HEK293 (cell line): Measurements from ENCODE around the gene ITGAL.
A peak's percentile ranks its signal among the peaks of the same experiment; 100 is the strongest.

ENCODE experiments used
- CTCF ChIA-PET: fragments of 350-600 bp; formaldehyde crosslinking; extraction: SDS; loops from one replicate; lab custom pipeline; 2021; ENCODE audit warnings: antibody characterized with exemption; lab: Yijun Ruan, JAX
- POLR2A ChIA-PET: fragments of 300-600 bp; formaldehyde crosslinking; extraction: SDS; loops from one replicate; lab custom pipeline; 2020; ENCODE audit warnings: antibody characterized with exemption, inconsistent platforms; lab: Yijun Ruan, JAX
- H3K27ac ChIP-seq: fragments of 200-500 bp; sonication (Bioruptor generic); 2 replicates; pipeline ENCODE4 v1.5.1; 2014; ENCODE audit warnings: low read depth, low read length, control low read depth, inconsistent platforms; ENCODE audit errors: extremely low read depth
- H3K36me3 ChIP-seq, 2 experiments: fragments of 200-500 bp in 1 of 2; sonication (Bioruptor generic) in 1 of 2; 1 replicate in 1 of 2; 2 replicates in 1 of 2; pipeline ENCODE4 v1.5.1; 2014 to 2017; ENCODE audit warnings: inconsistent platforms in 2 of 2, low read length in 2 of 2; ENCODE audit not compliant: control insufficient read depth in 2 of 2, insufficient read depth in 1 of 2
- H3K4me1 ChIP-seq: fragments of 200-500 bp; sonication (Bioruptor generic); 2 replicates; pipeline ENCODE4 v1.5.1; 2014; ENCODE audit warnings: mild to moderate bottlenecking, low read length, inconsistent platforms; ENCODE audit not compliant: control insufficient read depth, insufficient read depth
- H3K4me3 ChIP-seq: 2 replicates; pipeline ENCODE4 v1.5.1; 2011; ENCODE audit warnings: low read depth, mild to moderate bottlenecking, control low read depth, low read length, moderate library complexity
- H3K9me3 ChIP-seq: fragments of 200-500 bp; sonication (Bioruptor generic); 2 replicates; pipeline ENCODE4 v1.5.1; 2014; ENCODE audit warnings: low read depth, low read length, inconsistent platforms; ENCODE audit not compliant: control insufficient read depth, insufficient read depth
- HOXA7 ChIP-seq: sonication (generic); formaldehyde crosslinking; IDR thresholded peaks from 2 replicates; pipeline ENCODE4 v1.8.1; 2022; ENCODE audit warnings: missing genetic modification reagents, borderline replicate concordance
- KLF10 ChIP-seq: fragments of 450-650 bp; IDR thresholded peaks from 2 replicates; pipeline ENCODE4 v1.5.1; 2018; ENCODE audit warnings: missing biosample characterization, mild to moderate bottlenecking, missing genetic modification characterization
- MYNN ChIP-seq: fragments of 450-650 bp; formaldehyde crosslinking; IDR thresholded peaks from 2 replicates; pipeline ENCODE4 v1.5.1; 2016; ENCODE audit warnings: missing biosample characterization, missing genetic modification characterization, borderline replicate concordance
- OSR2 ChIP-seq: fragments of 450-650 bp; formaldehyde crosslinking; IDR thresholded peaks from 2 replicates; pipeline ENCODE4 v1.5.1; 2016; ENCODE audit warnings: missing biosample characterization, missing genetic modification characterization
- OVOL3 ChIP-seq: fragments of 450-650 bp; formaldehyde crosslinking; IDR thresholded peaks from 2 replicates; pipeline ENCODE4 v1.5.1; 2016; ENCODE audit warnings: missing biosample characterization, missing genetic modification characterization
- PATZ1 ChIP-seq: fragments of 450-650 bp; formaldehyde crosslinking; IDR thresholded peaks from 2 replicates; pipeline ENCODE4 v1.5.1; 2016; ENCODE audit warnings: missing biosample characterization, missing genetic modification characterization
- PRDM1 ChIP-seq: fragments of 450-650 bp; formaldehyde crosslinking; IDR thresholded peaks from 2 replicates; pipeline ENCODE4; 2016; ENCODE audit warnings: missing biosample characterization, missing genetic modification characterization
- PRDM10 ChIP-seq: fragments of 450-650 bp; formaldehyde crosslinking; IDR thresholded peaks from 2 replicates; pipeline ENCODE4 v1.5.1; 2016; ENCODE audit warnings: missing biosample characterization, missing genetic modification characterization
- SALL2 ChIP-seq: fragments of 450-650 bp; formaldehyde crosslinking; IDR thresholded peaks from 2 replicates; pipeline ENCODE4 v1.5.0; 2017; ENCODE audit warnings: missing biosample characterization, mild to moderate bottlenecking, missing genetic modification characterization, borderline replicate concordance
- YY1 ChIP-seq: fragments of 450-650 bp; formaldehyde crosslinking; IDR thresholded peaks from 2 replicates; pipeline ENCODE4 v1.5.1; 2018; ENCODE audit warnings: missing biosample characterization, missing genetic modification characterization
- YY2 ChIP-seq: fragments of 450-650 bp; formaldehyde crosslinking; IDR thresholded peaks from 2 replicates; pipeline ENCODE4 v1.5.1; 2016; ENCODE audit warnings: missing biosample characterization, missing genetic modification characterization
- ZBTB8A ChIP-seq: fragments of 450-650 bp; formaldehyde crosslinking; IDR thresholded peaks from 2 replicates; pipeline ENCODE4 v1.5.1; 2016; ENCODE audit warnings: missing biosample characterization, missing genetic modification characterization
- ZNF155 ChIP-seq: fragments of 450-650 bp; formaldehyde crosslinking; IDR thresholded peaks from 2 replicates; pipeline ENCODE4 v1.5.1; 2016; ENCODE audit warnings: missing biosample characterization, missing genetic modification characterization
- ZNF274 ChIP-seq, 2 experiments: fragments of 200-500 bp in 1 of 2; fragments of 450-650 bp in 1 of 2; sonication (Bioruptor generic) in 1 of 2; formaldehyde crosslinking in 1 of 2; IDR thresholded peaks; 2 replicates each; pipeline versions ENCODE4 v1.5.1 to v1.6.1; 2014 to 2016; ENCODE audit warnings: borderline replicate concordance in 1 of 2, inconsistent platforms in 1 of 2, low read length in 1 of 2, missing biosample characterization in 1 of 2, missing genetic modification characterization in 1 of 2
- ZNF621 ChIP-seq: fragments of 450-650 bp; formaldehyde crosslinking; IDR thresholded peaks from 2 replicates; pipeline ENCODE4 v1.5.1; 2017; ENCODE audit warnings: missing biosample characterization, missing genetic modification characterization
- ZNF624 ChIP-seq: fragments of 450-650 bp; formaldehyde crosslinking; IDR thresholded peaks from 2 replicates; pipeline ENCODE4 v1.5.1; 2017; ENCODE audit warnings: missing biosample characterization, missing genetic modification characterization
- TF ChIP-seq, protein P1 (sequence below): fragments of 450-650 bp; IDR thresholded peaks from 2 replicates; pipeline ENCODE4 v1.5.1; 2018; ENCODE audit warnings: missing biosample characterization, mild to moderate bottlenecking, missing genetic modification characterization
- TF ChIP-seq, protein P2 (sequence below): fragments of 450-650 bp; formaldehyde crosslinking; IDR thresholded peaks from 2 replicates; pipeline ENCODE4 v1.5.1; 2016; ENCODE audit warnings: missing biosample characterization, missing genetic modification characterization
- TF ChIP-seq, protein P3 (sequence below): fragments of 450-650 bp; formaldehyde crosslinking; IDR thresholded peaks from 2 replicates; pipeline ENCODE4 v1.5.1; 2016; ENCODE audit warnings: missing biosample characterization, missing genetic modification characterization, low read depth

Gene ITGAL

GRCh38 chr16:30447512-30448226 is 24.9 kb upstream of the ITGAL start:
- Histone ChIP-seq H3K9me3 (no peaks in the 10 kb centered on the region), H3K4me3 (no peak overlapping the region), H3K4me1 (peaks cover 3% of the 10 kb centered on the region; the same call in 1 of the 2 replicates), H3K36me3 (peaks cover 0 to 22% of the 10 kb centered on the region in 2 experiments; a peak in 2 of 3 replicates)
- ChIA-PET POLR2A (interaction anchor here (0.7 to 1.4 kb wide), 2 partner anchors 33 to 125 kb away, joined by 4 read pairs; no protein-coding TSS in a partner anchor), CTCF (interaction anchor here (0.5 to 3.8 kb wide), 11 partner anchors 12 to 202 kb away, joined by 3 to 39 read pairs (median 4); partner anchors contain the start of genes DCTPP1 and ZNF771)
- TF ChIP-seq PRDM1: peak; percentile 54
- TF ChIP-seq ZNF274 (IDR thresholded peaks at IDR 0.05; ENCODE audit: low read length): no peak
- no peak for TF ChIP-seq ZNF274 (tag by site-specific recombination; IDR thresholded peaks at IDR 0.05; ENCODE audit: borderline replicate concordance)
- no peak for TF ChIP-seq PATZ1 (tag by site-specific recombination)
- TF ChIP-seq KLF10 (tag by site-specific recombination): no peak
- TF ChIP-seq, all 188 proteins: peak for 1
- no peak overlapping the region for H3K27ac ChIP-seq

- POLR2A ChIA-PET: interaction anchor here (0.7 kb wide), 1 partner anchor 76 kb away, joined by 5 read pairs; no protein-coding TSS in a partner anchor
- H3K4me1 ChIP-seq: no peaks in the 10 kb centered on the region
- H3K4me3 ChIP-seq: no peak overlapping the region
- no peak overlapping the region for H3K27ac ChIP-seq
- TF ChIP-seq YY2 (tag by site-specific recombination) (no peak), ZNF621 (tag by site-specific recombination) (no peak), ZNF624 (tag by site-specific recombination) (no peak), YY1 (tag by site-specific recombination) (no peak), OVOL3 (tag by site-specific recombination) (no peak), HOXA7 (CRISPR knock-in tag) (no peak), PRDM10 (no peak), ZBTB8A (tag by site-specific recombination) (no peak), MYNN (tag by site-specific recombination) (no peak), ZNF155 (no peak), OSR2 (tag by site-specific recombination) (no peak), SALL2 (tag by site-specific recombination) (no peak)
- TF ChIP-seq, protein P1, sequence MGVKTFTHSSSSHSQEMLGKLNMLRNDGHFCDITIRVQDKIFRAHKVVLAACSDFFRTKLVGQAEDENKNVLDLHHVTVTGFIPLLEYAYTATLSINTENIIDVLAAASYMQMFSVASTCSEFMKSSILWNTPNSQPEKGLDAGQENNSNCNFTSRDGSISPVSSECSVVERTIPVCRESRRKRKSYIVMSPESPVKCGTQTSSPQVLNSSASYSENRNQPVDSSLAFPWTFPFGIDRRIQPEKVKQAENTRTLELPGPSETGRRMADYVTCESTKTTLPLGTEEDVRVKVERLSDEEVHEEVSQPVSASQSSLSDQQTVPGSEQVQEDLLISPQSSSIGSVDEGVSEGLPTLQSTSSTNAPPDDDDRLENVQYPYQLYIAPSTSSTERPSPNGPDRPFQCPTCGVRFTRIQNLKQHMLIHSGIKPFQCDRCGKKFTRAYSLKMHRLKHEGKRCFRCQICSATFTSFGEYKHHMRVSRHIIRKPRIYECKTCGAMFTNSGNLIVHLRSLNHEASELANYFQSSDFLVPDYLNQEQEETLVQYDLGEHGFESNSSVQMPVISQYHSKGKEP (tag by site-specific recombination): no peak
- TF ChIP-seq, protein P2, sequence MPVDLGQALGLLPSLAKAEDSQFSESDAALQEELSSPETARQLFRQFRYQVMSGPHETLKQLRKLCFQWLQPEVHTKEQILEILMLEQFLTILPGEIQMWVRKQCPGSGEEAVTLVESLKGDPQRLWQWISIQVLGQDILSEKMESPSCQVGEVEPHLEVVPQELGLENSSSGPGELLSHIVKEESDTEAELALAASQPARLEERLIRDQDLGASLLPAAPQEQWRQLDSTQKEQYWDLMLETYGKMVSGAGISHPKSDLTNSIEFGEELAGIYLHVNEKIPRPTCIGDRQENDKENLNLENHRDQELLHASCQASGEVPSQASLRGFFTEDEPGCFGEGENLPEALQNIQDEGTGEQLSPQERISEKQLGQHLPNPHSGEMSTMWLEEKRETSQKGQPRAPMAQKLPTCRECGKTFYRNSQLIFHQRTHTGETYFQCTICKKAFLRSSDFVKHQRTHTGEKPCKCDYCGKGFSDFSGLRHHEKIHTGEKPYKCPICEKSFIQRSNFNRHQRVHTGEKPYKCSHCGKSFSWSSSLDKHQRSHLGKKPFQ: no peak
- TF ChIP-seq, protein P3, sequence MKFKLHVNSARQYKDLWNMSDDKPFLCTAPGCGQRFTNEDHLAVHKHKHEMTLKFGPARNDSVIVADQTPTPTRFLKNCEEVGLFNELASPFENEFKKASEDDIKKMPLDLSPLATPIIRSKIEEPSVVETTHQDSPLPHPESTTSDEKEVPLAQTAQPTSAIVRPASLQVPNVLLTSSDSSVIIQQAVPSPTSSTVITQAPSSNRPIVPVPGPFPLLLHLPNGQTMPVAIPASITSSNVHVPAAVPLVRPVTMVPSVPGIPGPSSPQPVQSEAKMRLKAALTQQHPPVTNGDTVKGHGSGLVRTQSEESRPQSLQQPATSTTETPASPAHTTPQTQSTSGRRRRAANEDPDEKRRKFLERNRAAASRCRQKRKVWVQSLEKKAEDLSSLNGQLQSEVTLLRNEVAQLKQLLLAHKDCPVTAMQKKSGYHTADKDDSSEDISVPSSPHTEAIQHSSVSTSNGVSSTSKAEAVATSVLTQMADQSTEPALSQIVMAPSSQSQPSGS: no peak
- TF ChIP-seq, all 188 proteins: peak for 0
- Histone ChIP-seq H3K9me3 (no peaks in the 10 kb centered on the region), H3K36me3 (peaks cover 0 to 10% of the 10 kb centered on the region in 2 experiments; a peak in 1 of 3 replicates)
- CTCF ChIA-PET: interaction anchor here (0.6 to 3.8 kb wide), 48 partner anchors 8 to 461 kb away, joined by 3 to 39 read pairs (median 5); partner anchors contain the start of genes DCTPP1, ZNF688, ZNF689 and ZNF747
Observed at GRCh38 chr16:30449116-30449435, 23.5 kb upstream of the ITGAL start.
